ENCODE measurements around the gene ZNRF1.

The ZNRF1 gene

DNA sequence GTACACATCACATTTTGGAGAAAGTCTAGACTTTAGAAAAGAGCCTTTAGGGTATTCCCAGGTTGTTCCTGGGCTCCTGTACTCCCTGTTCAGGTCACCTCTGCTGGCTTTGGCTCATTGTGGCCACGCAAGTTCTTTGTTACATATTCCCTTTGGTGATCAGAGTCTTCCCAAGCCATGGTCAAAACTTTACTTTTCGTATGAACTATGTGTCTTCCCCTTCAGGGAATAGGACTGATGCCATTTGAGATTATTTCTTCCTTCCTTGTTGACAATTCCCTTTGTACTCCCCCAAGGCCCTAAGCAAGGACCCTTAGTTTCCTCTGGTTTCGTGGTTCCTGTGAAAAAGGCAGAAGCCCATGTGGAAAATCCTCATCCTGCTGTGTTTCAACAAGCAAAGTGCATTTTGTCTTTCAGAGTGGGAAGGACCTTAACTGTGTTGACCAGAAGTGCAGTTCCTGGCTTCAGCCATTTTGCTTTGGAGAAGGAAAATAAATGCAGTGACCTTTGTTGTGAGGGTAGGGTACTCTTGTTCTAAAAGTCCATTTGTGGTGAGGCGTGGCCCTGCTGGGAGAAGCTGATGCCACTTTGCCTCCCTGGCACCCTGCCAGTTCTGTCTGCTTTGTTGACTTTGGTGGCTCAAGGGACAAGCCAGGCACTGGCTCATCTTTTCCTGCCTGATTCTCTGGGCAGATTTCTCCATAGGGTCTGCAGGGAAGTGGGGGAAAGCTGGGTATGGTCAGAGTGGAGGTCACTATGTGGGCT is 55.1 kb downstream of the ZNRF1 start:
- H3K4me3 ChIP-seq (ENCODE audit: control insufficient read depth, low read depth, low read length): no peak overlapping the region
- no peak for DNase-seq (ENCODE audit: low read depth)

GRCh38 chr16:75054556-75054947 is 55.7 kb downstream of the ZNRF1 start:
- H3K4me3 ChIP-seq (ENCODE audit: control insufficient read depth, low read depth, low read length): no peak overlapping the region
- no peak for TF ChIP-seq CTCF (conservative IDR thresholded peaks at IDR 0.05; ENCODE audit: control insufficient read depth, insufficient read depth, low read depth, low read length)
- DNase-seq (ENCODE audit: low read depth): no peak

More for the DNA sequence above, 55.1 kb downstream of the ZNRF1 start:
- TF ChIP-seq CTCF (conservative IDR thresholded peaks at IDR 0.05; ENCODE audit: control insufficient read depth, insufficient read depth, low read depth, low read length): no peak

DNA sequence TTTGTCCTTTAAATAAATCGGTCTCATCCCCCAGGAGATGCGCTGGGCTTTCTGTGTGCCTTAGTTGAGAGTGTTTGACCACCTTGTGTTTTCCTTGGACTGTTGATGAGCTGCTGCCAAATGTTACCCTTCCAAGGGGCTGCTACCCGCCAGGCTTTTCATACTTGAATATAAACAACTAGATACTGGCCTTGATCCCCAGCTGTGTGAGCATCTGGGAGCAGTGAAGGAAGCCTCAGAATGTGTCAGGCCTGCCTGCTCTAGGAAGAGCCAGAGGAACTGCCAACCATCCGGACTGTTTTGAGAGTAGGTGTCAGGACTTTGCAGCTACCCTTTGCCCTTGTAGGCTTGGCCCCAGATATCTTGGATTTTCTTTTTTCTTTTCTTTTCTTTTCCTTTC is 60.0 kb downstream of the ZNRF1 start:
- TF ChIP-seq CTCF (conservative IDR thresholded peaks at IDR 0.05; ENCODE audit: control insufficient read depth, insufficient read depth, low read depth, low read length): no peak
- DNase-seq (ENCODE audit: low read depth): peak; percentile 29
- H3K4me3 ChIP-seq (ENCODE audit: control insufficient read depth, low read depth, low read length): no peak overlapping the region

GRCh38 chr16:75059411-75059810 is 60.6 kb downstream of the ZNRF1 start:
- no peak for TF ChIP-seq CTCF (conservative IDR thresholded peaks at IDR 0.05; ENCODE audit: control insufficient read depth, insufficient read depth, low read depth, low read length)
- no peak for DNase-seq (ENCODE audit: low read depth)
- H3K4me3 ChIP-seq (ENCODE audit: control insufficient read depth, low read depth, low read length): no peak overlapping the region

DNA sequence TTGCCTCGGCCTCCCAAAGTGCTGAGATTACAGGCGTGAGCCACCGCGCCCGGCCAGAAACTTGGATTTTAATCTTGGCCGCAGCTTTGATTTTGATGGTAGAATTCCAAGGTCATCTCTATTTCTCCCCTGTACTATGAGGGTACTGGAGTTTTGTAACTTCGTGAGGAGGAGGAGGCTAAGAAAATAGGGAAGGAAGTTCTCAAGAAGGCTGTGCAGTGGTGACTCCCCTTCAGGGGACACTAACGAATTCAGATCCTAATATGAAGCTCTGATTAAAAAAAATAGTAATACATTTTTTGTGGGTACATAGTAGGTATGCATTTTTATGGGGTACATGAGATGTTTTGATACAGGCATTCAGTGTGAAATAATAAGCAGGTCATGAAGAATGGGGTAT is 61.9 kb downstream of the ZNRF1 start:
- TF ChIP-seq CTCF (conservative IDR thresholded peaks at IDR 0.05; ENCODE audit: control insufficient read depth, insufficient read depth, low read depth, low read length): no peak
- H3K4me3 ChIP-seq (ENCODE audit: control insufficient read depth, low read depth, low read length): no peak overlapping the region
- no peak for DNase-seq (ENCODE audit: low read depth)

GRCh38 chr16:75061669-75062068 is 62.8 kb downstream of the ZNRF1 start:
- TF ChIP-seq CTCF (conservative IDR thresholded peaks at IDR 0.05; ENCODE audit: control insufficient read depth, insufficient read depth, low read depth, low read length): no peak
- DNase-seq (ENCODE audit: low read depth): no peak
- H3K4me3 ChIP-seq (ENCODE audit: control insufficient read depth, low read depth, low read length): no peak overlapping the region
